Bronchial epithelial cell (primary cell): ENCODE results near the gene BCOR. TPM values are rescaled to one million over a fixed set of nuclear protein-coding genes. Genes with fewer than 3 reads are reported as not detected.

Source experiments
- DNase-seq: peaks from one replicate; pipeline ENCODE4 v3.0.0-alpha.2; 2010; ENCODE audit warnings: low read depth
- FAIRE-seq: peaks from 2 replicates; lab custom pipeline; 2011; peaks lifted over from hg19 to GRCh38; lab: Jason Lieb, UNC
- H3K27me3 ChIP-seq: 2 replicates; pipeline ENCODE4 v1.5.1; 2011; ENCODE audit warnings: low read length; ENCODE audit not compliant: control insufficient read depth, insufficient read depth
- H3K36me3 ChIP-seq: 2 replicates; pipeline ENCODE4 v1.5.1; 2011; ENCODE audit warnings: low read length; ENCODE audit not compliant: control insufficient read depth, insufficient read depth
- H3K4me3 ChIP-seq: 2 replicates; pipeline ENCODE4 v1.5.1; 2011; ENCODE audit warnings: mild to moderate bottlenecking, low read depth, low read length, control low read depth
- total RNA-seq: library from RNA; depleted of rRNA; stranded (reverse); fragments of >200 nt; gene quantifications from 2 replicates; pipeline ENCODE4 v1.2.1, GENCODE V29; 2014
- TF ChIP-seq, protein P1 (sequence below): IDR thresholded peaks from 2 replicates; pipeline ENCODE4 v1.5.1; 2011; ENCODE audit warnings: mild to moderate bottlenecking, moderate library complexity, low read length, control low read depth, inconsistent platforms; ENCODE audit not compliant: insufficient read depth, severe bottlenecking

BCOR gene
- total RNA-seq, 1 donor from 2014 or later = 6.1 TPM

GRCh38 chrX:40144576-40144975 is 46.8 kb upstream of the BCOR start:
- DNase-seq = no peak
- H3K4me3 ChIP-seq = no peak overlapping the region
- H3K36me3 ChIP-seq = no peaks in the 10 kb centered on the region
- no peak for FAIRE-seq
- no peaks in the 10 kb centered on the region for H3K27me3 ChIP-seq
- TF ChIP-seq, protein P1, sequence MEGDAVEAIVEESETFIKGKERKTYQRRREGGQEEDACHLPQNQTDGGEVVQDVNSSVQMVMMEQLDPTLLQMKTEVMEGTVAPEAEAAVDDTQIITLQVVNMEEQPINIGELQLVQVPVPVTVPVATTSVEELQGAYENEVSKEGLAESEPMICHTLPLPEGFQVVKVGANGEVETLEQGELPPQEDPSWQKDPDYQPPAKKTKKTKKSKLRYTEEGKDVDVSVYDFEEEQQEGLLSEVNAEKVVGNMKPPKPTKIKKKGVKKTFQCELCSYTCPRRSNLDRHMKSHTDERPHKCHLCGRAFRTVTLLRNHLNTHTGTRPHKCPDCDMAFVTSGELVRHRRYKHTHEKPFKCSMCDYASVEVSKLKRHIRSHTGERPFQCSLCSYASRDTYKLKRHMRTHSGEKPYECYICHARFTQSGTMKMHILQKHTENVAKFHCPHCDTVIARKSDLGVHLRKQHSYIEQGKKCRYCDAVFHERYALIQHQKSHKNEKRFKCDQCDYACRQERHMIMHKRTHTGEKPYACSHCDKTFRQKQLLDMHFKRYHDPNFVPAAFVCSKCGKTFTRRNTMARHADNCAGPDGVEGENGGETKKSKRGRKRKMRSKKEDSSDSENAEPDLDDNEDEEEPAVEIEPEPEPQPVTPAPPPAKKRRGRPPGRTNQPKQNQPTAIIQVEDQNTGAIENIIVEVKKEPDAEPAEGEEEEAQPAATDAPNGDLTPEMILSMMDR = no peak

GRCh38 chrX:40143987-40144386 is 46.2 kb upstream of the BCOR start:
- TF ChIP-seq, protein P1 = no peak
- H3K36me3 ChIP-seq = no peaks in the 10 kb centered on the region
- no peak overlapping the region for H3K4me3 ChIP-seq
- DNase-seq (no peak), FAIRE-seq (no peak)
- H3K27me3 ChIP-seq = no peaks in the 10 kb centered on the region

DNA sequence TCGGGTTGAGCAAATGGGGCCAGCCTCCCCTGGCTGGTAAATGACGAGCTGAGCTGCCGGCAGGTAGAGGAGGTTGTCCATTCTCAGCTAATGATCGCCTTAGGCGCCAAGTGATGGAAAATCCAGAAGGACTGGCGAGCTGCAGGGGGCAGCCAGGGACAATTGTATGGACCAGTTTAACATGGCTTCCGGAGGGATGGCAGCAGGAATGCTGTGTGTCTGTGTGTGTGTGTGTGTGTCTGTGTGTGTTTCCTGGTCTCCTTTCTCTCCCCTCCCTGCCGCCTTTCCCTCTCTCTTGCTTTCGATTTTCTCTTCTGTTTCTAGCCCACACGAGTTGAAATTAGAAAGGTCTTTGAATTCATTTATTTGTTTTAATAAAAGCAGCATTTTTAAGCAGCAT is 45.2 kb upstream of the BCOR start:
- Histone ChIP-seq H3K36me3 (no peaks in the 10 kb centered on the region), H3K27me3 (no peaks in the 10 kb centered on the region), H3K4me3 (no peak overlapping the region)
- DNase-seq (no peak), FAIRE-seq (no peak)
- TF ChIP-seq, protein P1 = no peak

DNA sequence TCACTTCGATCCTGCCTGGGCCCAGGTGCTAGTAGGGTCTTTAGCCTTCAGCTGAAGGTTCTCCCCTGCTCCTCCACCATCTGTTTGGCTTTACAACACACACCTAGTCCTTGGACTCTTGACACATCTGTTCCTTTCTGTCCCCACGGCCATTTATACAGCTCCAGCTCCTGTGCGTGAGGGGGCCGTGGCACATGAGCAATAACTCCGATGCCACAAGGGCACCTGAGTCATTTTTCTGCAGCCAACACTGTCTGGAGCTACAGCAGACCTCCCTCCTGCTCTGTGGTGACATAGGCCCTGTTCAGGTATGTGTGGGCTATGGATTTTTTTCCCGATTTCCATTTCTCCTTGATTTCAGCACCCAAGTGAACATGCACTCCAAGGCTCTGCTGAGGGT is 44.7 kb upstream of the BCOR start:
- Histone ChIP-seq H3K27me3 (no peaks in the 10 kb centered on the region), H3K36me3 (no peaks in the 10 kb centered on the region), H3K4me3 (no peak overlapping the region)
- no peak for FAIRE-seq
- DNase-seq = no peak
- TF ChIP-seq, protein P1 = no peak

DNA sequence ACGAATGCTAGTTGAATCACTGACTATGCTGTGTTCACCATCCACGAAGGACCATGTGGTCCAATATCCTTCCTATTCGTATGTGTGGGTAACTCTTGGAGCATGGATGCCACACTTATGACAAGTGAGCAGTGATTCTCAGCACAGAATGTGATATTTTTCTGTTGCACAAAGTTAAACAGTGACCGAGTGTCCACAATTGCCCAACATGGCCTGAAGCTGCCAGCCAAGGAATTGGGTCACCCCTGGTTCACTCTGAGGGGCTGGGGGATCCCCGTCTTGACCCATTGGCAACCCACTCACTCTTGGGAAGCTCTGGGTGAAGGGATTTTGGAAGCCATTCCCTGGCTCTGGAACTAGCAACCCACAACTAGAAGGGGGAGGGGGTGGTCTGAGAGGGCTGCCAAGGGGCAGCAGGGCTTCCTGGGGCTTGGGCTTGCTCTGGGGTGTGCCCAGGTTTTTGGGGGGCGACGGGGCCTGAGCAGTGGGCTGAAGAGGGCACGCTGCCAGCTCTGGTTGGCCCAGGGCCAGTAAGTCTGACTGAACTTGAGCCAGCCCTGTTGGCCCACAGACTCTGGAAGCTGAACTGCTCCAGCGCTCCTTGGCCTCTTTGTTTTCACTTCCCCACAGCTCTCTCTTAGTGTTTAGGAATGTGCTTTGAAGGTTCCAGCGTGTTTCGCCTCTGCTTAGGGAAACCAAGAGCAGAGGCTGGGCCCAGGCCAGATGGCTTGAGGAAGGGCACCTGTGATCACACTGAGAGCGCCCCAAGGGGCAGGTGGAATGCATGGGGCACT is 43.1 kb upstream of the BCOR start:
- Histone ChIP-seq H3K4me3 (no peak overlapping the region), H3K36me3 (no peaks in the 10 kb centered on the region), H3K27me3 (no peaks in the 10 kb centered on the region)
- DNase-seq (no peak), FAIRE-seq (no peak)
- TF ChIP-seq, protein P1 = no peak
